Measurements from ENCODE around the gene C13orf46.

- no peak for TF ChIP-seq CTCF (conservative IDR thresholded peaks at IDR 0.05; ENCODE audit: low read length)
- TF ChIP-seq EZH2phosphoT487 (IDR thresholded peaks at IDR 0.05; ENCODE audit: borderline replicate concordance, low read depth, low read length), result no peak
Measured at GRCh38 chr13:113928685-113929627, 44.9 kb downstream of the C13orf46 start.

Measured in OCI-LY7 (cell line).